Lung microvascular endothelial cell (primary cell): Measurements from ENCODE around the gene AGTR2. TPM values are rescaled to one million over a fixed set of nuclear protein-coding genes. Genes with fewer than 3 reads are reported as not detected.
"Not testable (repeated sequence)": the region's sequence is repeated elsewhere in the genome, so short reads cannot be mapped to it uniquely, and the experiment has no call there.

Source experiments
- DNase-seq, 2 donors: peaks; one replicate each; pipeline versions ENCODE4 v3.0.0 to v3.0.0-alpha.2; 2010; ENCODE audit warnings: low read depth in 2 of 2
- total RNA-seq: library from RNA; depleted of rRNA; stranded (reverse); fragments of >200 nt; gene quantifications from 2 replicates; pipeline ENCODE4 v1.2.1, GENCODE V29; 2014

The AGTR2 gene
- not detected in 2 replicates for total RNA-seq

DNA sequence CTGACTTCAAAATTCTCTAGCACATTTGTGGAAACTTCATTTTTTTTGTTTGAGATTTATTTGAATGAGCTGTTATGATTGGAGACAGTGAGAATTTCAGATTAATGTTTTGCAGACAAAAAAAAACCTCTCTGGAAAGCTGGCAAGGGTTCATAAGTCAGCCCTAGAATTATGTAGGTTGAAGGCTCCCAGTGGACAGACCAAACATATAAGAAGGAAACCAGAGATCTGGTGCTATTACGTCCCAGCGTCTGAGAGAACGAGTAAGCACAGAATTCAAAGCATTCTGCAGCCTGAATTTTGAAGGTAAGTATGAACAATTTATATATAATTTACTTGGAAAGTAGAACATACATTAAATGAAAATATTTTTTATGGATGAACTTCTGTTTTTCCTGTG lies at the start of gene AGTR2:
AGTR2 (plus strand) TSS at position 234 of the 400 bp plus-strand sequence. CDS start 1,537 bp downstream, outside the sequence.
- no peak for DNase-seq

DNA sequence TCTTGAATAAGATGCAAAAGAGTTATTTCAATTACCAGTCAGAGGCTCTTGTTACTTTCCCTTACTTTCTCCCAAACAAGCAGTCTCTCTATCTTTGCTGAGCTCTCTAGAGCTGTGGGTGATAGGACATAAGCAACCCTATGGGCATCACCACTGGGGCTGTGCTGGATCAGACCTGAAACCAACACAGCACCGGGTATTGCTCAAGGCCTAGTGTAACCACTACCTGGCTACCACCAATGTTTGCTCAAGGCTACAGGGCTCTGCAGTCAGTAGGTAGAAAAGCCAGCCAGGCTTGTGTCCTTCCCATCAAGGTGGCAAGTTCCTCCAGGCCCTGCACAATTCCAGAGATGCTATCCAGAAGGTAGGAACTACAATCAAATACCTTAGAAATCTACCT lies 35.3 kb upstream of the AGTR2 start:
- DNase-seq = no peak

GRCh38 chrX:116141270-116141669 lies 29.3 kb upstream of the AGTR2 start:
- DNase-seq = not testable (repeated sequence)

- DNase-seq = no peak
Measured at GRCh38 chrX:116142976-116143375, 27.6 kb upstream of the AGTR2 start.

DNA sequence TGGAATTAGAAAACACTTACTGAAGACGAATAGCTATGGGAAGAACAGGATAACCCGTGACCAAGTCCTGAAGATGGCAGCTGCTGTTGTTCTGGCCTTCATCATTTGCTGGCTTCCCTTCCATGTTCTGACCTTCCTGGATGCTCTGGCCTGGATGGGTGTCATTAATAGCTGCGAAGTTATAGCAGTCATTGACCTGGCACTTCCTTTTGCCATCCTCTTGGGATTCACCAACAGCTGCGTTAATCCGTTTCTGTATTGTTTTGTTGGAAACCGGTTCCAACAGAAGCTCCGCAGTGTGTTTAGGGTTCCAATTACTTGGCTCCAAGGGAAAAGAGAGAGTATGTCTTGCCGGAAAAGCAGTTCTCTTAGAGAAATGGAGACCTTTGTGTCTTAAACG lies 2.4 kb downstream of the AGTR2 start:
- no peak for DNase-seq

GRCh38 chrX:116181300-116181699 lies 10.8 kb downstream of the AGTR2 start:
- no peak for DNase-seq

GRCh38 chrX:116185163-116185562 lies 14.6 kb downstream of the AGTR2 start:
- no peak for DNase-seq

- DNase-seq = no peak
Measured at GRCh38 chrX:116194649-116195048, 24.1 kb downstream of the AGTR2 start.

- DNase-seq = no peak
Measured at GRCh38 chrX:116198235-116198634, 27.7 kb downstream of the AGTR2 start.

DNA sequence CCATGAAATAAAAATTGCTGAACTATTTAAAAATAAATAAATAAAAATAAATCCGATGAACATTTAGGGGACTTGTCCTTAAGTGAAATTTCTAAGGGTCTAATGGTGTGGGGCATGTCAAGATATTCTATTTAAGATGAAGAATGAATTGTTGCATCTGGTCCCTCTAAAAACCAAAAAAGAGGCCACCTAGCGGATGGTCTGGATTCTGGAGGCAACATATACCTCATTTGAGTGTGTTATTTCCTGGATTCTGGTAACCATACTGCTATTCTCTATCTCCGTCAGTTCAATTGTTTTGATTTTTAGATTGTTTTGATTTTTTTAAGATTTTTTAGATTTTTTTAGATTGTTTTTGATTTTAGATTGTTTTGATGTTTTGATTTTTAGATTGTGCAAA lies 28.3 kb downstream of the AGTR2 start:
- DNase-seq = no peak

GRCh38 chrX:116204932-116205331 lies 34.4 kb downstream of the AGTR2 start:
- peak; percentile 3 to 5 for DNase-seq

GRCh38 chrX:116213262-116213661 lies 42.7 kb downstream of the AGTR2 start:
- no peak for DNase-seq

DNA sequence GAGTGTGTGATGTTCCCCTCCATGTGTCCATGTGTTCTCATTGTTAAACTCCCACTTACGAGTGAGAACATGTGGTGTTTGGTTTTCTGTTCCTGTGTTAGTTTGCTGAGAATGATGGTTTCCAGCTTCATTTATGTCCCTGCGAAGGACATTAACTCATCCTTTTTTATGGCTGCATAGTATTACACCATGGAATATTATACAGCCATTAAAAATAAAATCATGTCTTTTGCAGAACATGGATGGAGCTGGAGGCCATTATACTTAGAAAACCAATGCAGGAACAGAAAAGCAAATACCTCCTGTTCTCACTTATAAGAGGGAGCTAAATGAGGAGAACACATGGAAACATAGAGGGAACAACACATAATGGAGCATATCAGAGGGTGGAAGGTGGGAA lies 46.5 kb downstream of the AGTR2 start:
- DNase-seq = not testable (repeated sequence)
